ENCODE data around the gene DCAF4L1. TPM values are rescaled to one million over a fixed set of nuclear protein-coding genes. Genes with fewer than 3 reads are reported as not detected.
A peak's percentile ranks its signal among the peaks of the same experiment; 100 is the strongest.

The DCAF4L1 gene
- total and polyA plus RNA-seq, 2 donors (not counting 1 experiment from before 2014, with no cell fraction given), result 0.20 to 0.31 TPM

- H3K27ac Mint-ChIP-seq, result no peak overlapping the region
- intact Hi-C loops (cut with micrococcal nuclease), result no loop called here
- Histone ChIP-seq H2AFZ (ENCODE audit: insufficient read depth, low read depth, low read length, poor library complexity, severe bottlenecking) (no peak overlapping the region), H3K9ac (ENCODE audit: low read length) (no peak overlapping the region), H3K4me3 (ENCODE audit: control extremely low read depth in 1 of 5, extremely low read depth in 1 of 5, insufficient read depth in 1 of 5, low read depth in 2 of 5, low read length in 4 of 5) (no peak overlapping the region), H3K4me1 (ENCODE audit: control insufficient read depth in 2 of 2, insufficient read depth in 2 of 2, low read length in 2 of 2) (peaks cover 14 to 20% of the 10 kb centered on the region in 2 donors), H3K9me3 (ENCODE audit: control extremely low read depth in 1 of 3, control insufficient read depth in 2 of 3, insufficient read depth in 1 of 3, low read length in 2 of 3) (no peaks in the 10 kb centered on the region), H4K20me1 (ENCODE audit: control insufficient read depth, insufficient read depth, low read length, poor library complexity, severe bottlenecking) (peaks cover 7% of the 10 kb centered on the region), H3K79me2 (ENCODE audit: control insufficient read depth, insufficient read depth, low read length) (peaks cover 58% of the 10 kb centered on the region), H3K36me3 (replicated peaks in 1 of 2; ENCODE audit: control extremely low read depth in 1 of 2, control insufficient read depth in 1 of 2, extremely low read depth in 1 of 2, insufficient read depth in 2 of 2, low read length in 1 of 2) (no peaks in the 10 kb centered on the region), H3K4me2 (replicated peaks; ENCODE audit: low read depth, low read length, poor library complexity, severe bottlenecking) (peak overlapping the region; percentile 90), H3K27ac (ENCODE audit: low read length in 2 of 2) (no peak overlapping the region), H3K27me3 (replicated peaks in 1 of 4; ENCODE audit: control extremely low read depth in 1 of 4, control insufficient read depth in 3 of 4, insufficient read depth in 4 of 4, low read length in 3 of 4) (no peaks in the 10 kb centered on the region)
- ChIA-PET POLR2A (no interaction called here), CTCF (interaction anchor here (1.4 kb wide), 1 partner anchor 9 kb away, joined by 3 read pairs; no protein-coding TSS in a partner anchor)
- ATAC-seq (ENCODE audit: low read depth) (no peak), DNase-seq (no peak)
- H3K4me3 Mint-ChIP-seq, result peak overlapping the region; percentile 100
- TF ChIP-seq CTCF (IDR thresholded peaks at IDR 0.05), result no peak
- no peak for TF ChIP-seq EZH2 (IDR thresholded peaks at IDR 0.05; ENCODE audit: borderline replicate concordance, insufficient read depth, low read depth, low read length, poor library complexity, severe bottlenecking)
- H3K27me3 Mint-ChIP-seq, result no peaks in the 10 kb centered on the region
- 100% methylated on average over 6 of the region's 10 CpGs for WGBS (ENCODE audit: insufficient coverage)
- peaks cover 24% of the 10 kb centered on the region for H3K4me1 Mint-ChIP-seq
- no peaks in the 10 kb centered on the region for H3K9me3 Mint-ChIP-seq (ENCODE audit: insufficient read depth)
These were observed 10.6 kb downstream of the DCAF4L1 start for GRCh38 chr4:41991916-41992767.
